Glomerular visceral epithelial cell (primary cell): ENCODE results near the gene SRCIN1.
"Not testable (repeated sequence)": the region's sequence is repeated elsewhere in the genome, so short reads cannot be mapped to it uniquely, and the experiment has no call there.

ENCODE experiments used
- DNase-seq: peaks from one replicate; pipeline ENCODE4 v3.0.0-alpha.2; 2016; ENCODE audit errors: extremely low spot score

The SRCIN1 gene, protein sequence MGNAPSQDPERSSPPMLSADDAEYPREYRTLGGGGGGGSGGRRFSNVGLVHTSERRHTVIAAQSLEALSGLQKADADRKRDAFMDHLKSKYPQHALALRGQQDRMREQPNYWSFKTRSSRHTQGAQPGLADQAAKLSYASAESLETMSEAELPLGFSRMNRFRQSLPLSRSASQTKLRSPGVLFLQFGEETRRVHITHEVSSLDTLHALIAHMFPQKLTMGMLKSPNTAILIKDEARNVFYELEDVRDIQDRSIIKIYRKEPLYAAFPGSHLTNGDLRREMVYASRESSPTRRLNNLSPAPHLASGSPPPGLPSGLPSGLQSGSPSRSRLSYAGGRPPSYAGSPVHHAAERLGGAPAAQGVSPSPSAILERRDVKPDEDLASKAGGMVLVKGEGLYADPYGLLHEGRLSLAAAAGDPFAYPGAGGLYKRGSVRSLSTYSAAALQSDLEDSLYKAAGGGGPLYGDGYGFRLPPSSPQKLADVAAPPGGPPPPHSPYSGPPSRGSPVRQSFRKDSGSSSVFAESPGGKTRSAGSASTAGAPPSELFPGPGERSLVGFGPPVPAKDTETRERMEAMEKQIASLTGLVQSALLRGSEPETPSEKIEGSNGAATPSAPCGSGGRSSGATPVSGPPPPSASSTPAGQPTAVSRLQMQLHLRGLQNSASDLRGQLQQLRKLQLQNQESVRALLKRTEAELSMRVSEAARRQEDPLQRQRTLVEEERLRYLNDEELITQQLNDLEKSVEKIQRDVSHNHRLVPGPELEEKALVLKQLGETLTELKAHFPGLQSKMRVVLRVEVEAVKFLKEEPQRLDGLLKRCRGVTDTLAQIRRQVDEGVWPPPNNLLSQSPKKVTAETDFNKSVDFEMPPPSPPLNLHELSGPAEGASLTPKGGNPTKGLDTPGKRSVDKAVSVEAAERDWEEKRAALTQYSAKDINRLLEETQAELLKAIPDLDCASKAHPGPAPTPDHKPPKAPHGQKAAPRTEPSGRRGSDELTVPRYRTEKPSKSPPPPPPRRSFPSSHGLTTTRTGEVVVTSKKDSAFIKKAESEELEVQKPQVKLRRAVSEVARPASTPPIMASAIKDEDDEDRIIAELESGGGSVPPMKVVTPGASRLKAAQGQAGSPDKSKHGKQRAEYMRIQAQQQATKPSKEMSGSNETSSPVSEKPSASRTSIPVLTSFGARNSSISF

DNA sequence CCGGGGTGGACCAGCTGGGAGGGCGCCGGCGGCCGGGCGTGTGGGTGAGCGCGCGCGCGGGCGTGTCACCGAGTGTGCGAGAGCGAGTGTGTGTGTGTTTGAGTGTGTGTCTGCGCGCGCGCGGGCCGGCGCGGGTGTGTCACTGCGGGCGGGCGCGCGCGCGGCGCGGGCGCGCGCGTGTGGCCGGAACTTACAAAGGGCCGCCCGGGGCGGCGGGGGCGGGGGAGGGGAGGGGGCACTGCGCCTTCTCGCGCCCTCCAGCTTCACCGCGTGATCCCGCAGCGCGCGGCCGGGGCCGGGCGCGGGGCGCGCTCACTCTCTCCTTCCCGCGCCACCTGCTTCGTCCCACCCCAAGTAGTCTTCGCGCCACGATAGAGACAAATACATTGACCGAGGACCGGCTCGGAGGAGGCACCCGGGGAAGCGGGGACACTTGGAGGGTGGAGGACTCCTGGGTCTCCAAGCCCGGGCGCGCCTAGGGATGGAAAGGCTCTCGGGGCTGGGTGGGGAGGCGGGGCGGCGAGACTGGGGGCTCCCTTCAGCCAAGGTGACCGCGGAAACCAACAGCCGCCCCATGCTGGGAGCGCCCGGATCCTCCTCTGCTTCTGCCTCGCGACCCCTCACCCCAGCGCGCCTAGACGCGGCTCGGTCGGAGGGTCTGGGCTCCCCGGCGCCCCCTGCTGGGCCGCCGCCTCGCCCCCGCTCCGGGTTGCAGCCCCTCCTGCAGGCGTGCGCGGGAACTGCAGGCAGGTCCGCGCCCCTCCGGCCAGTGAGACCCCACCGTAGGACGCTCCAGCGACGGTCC is at the start of gene SRCIN1:
Gene SRCIN1, minus strand, starts transcription at position 112 of the 805 bp plus-strand sequence. CDS start 247 bp downstream, outside the sequence.
- peak; percentile 60 for DNase-seq

DNA sequence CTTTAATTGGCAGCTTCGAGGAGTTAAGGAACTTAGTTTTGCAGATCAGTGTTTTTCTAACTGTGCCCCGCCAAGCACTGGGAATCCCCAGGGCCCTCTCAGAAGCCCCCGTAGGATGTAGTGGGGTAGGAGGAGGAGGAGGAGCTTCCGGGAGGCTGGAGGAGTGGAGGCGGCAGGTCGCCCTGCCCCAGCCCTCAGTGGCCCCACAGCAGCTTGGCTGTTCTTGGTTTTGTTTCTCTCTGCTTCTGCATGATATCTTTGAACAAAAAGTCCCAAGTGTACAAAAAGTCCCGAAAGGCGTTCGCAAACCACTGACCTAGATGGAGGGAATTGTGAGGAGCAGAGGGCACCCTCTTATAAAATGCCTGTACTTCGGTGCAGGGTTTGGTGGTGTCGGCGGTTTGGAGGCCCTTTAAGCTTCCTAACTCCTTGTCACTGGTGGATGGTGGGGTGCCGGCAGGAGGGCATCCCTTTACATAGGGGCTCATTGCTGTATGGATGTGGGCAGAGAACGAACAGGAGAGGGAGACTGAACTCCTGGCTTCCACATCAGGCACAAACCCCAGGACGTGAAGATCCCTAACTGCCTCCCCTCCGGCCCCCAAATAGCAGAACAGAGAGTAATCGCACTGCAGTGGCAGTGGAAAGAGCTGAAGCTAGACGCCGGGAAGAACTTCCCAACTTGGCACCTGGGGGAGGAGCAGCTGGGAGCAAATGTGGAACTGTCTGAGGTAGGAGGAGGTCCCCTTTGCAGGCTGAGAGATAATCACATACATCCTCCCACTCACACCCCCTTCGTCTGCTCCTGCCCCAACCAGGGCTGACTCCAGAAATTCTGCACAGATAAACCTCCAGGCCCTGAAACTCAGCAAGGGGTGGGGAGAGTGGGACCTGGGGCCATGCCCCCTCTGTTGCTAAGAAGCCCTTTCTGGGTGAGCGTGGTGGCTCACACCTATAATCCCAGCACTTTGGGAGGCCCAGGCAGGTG is 49.0 kb upstream of the SRCIN1 start:
- DNase-seq = no peak

DNA sequence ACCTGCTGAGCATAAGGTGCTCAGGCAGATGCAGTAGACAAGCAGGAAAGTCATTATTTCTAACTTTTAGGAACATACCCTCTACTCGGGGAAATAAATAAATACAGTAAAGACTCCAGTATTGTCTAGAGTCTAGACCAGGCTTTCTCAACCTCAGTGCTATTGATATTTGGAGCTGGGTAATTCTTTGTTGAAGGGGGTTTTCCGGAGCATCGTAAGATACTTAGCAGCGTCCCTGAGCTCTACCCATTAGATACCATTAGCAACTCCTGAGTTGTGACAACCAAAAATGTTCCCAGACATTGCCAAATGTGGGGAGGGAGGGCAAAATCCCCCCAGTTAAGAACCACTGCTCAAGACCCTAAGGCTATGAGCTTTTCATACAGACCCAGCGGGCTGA is 47.9 kb upstream of the SRCIN1 start:
- DNase-seq = no peak

DNA sequence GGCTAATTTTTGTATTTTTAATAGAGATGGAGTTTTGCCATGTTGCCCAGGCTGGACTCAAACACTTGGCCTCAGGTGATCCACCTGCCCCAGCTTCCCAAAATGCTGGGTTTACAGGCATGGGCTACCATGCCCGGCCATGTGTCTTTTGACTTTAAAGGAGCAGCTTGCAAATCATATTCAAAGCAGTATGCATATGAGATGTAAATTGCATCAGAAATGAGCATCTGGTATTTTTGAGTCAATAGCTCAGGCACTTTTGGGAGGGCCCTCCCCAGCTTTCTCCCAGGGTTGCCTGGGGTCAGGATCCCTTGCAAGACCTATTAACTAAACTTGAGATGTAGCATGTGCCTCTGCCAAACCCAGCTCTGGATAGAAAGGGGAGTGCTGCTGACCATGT is 47.5 kb upstream of the SRCIN1 start:
- DNase-seq = no peak

DNA sequence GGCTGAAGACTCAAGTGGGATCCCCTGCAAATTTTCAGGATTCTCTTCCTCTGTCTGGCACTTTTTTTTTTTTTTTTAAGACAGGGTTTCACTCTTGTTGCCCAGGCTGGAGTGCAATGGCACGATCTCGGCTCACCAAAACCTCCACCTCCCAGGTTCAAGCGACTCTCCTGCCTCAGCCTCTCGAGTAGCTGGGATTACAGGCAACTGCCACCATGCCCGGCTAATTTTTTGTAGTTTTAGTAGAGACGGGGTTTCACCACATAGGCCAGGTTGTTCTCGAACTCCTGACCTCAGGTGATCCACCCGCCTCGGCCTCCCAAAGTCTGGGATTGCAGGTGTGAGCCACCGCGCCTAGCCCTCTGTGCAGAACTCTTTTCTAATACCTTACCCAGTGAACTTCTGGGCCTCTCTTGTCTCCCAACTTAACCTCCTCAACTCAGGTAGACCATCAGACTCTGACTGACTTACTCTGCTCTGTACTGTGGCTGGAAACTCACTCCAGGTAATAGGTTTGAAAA is 45.0 kb upstream of the SRCIN1 start:
- not testable (repeated sequence) for DNase-seq

GRCh38 chr17:38637951-38638350 is 32.2 kb upstream of the SRCIN1 start:
- no peak for DNase-seq

GRCh38 chr17:38636054-38636453 is 30.3 kb upstream of the SRCIN1 start:
- no peak for DNase-seq

- DNase-seq = no peak
Measured at GRCh38 chr17:38632334-38632733, 26.6 kb upstream of the SRCIN1 start.

DNA sequence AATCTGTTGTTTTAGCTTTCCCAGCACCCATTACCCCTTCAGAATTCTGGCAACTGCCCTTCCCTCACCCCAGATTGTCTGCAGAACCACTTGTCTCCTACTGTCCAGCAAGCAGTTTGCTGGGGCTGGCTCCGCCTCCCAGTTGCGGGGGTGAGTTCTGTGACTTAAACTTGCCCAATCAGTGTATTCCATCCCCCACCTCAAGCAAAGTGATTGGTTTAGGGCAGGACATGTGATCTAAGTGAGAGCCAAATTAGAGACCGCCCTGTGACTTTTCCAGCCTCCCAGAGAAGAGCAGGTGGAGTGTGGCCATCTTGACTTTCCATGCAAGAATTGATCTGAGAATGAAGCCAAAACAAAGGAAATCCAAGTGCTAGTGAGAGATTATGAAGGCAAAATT is 22.7 kb upstream of the SRCIN1 start:
- DNase-seq = peak; percentile 11

- DNase-seq = no peak
Measured at GRCh38 chr17:38627957-38628356, 22.2 kb upstream of the SRCIN1 start.

DNA sequence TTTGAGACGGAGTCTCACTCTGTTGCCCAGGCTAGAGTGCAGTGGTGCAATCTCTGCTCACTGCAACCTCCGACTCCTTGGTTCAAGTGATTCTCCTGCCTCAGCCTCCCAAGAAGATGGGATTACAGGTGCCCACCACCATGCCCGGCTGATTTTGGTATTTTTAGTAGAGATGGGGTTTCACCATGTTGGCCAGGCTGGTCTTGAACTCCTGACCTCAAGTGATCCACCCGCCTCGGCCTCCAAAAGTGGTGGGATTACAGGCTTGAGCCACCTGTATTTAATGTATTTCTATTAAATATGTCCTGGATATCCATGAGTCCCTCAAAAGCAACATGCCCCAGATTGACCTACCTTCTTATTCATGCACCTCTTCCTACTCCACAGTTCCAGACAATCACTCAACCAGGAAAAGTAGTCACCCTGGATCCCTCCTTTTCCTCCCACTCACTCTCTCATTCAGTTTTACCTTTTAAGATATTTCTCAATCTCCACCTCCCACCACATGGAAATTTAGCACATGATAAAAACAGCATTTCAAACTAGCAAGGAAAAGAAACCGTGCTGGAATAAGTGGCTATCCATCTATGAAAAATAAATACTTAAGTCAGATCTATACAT is 21.0 kb upstream of the SRCIN1 start:
- DNase-seq = not testable (repeated sequence)

DNA sequence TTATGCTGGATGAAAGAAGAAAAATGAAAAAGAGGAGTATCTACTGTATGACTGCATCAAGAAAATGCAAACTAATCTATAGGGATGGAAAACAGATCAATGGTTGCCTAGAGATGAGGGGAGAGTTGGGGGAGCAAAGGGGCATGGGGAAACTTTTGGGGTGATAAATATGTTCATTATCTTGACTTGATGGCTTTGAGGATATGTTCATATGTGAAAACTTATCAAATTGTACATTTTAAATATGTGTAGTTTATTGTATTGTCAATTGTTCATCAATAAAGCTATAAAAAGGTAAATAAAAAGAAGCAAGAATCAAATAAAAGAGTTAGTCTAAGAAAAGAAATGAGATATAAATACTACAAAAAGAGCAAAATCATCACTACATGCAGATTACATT is 19.7 kb upstream of the SRCIN1 start:
- DNase-seq = no peak

GRCh38 chr17:38624782-38625355 is 19.1 kb upstream of the SRCIN1 start:
- not testable (repeated sequence) for DNase-seq

DNA sequence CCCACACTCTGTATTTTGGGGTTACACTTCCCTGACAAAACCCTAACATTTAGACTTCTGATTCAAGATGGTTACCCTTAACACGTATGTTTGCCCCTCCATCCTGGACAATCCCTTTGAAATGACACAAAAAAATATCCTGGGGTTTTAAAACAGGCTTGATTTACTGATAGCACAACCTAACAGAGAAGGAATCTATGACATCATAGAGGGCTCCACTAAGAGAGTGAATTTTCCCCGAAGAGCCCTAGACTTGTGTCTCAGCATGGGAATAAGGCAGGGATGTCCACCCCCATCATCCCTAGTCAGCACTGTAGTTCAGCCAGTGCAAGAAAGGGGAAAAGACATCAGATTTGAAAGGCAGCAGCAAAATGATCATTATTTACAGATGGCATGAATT is 15.8 kb upstream of the SRCIN1 start:
- DNase-seq = no peak

- DNase-seq = no peak
Measured at GRCh38 chr17:38620551-38621277, 15.0 kb upstream of the SRCIN1 start.

DNA sequence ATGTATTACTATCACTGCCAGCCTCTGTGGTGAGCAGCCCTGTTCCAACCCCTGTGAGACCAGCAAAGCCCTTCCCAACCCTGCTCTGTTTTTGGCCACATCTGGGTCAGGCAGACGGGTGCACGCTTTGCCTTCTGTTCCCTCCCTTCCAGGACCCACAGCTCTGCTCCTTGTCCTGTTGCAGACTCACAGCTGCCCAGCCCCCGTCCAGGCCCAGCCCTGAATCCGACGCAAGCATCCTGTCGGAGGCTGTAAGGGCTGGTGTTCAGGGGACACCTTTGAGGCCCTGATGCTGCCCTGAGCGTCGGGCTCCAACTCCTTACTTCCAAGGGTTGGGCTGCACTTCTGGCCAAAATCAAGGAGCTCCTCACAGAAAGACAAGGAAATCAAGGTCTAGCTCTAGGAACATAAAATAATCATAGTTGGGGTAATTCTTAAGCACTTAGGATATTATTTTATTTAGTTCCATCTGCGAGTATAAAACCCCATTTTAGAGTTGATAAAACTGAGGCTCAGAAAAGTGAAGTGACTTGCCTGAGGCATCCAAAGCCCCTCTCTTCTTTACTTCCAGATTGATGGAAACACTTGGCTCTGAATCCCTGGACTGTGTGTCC is 14.3 kb upstream of the SRCIN1 start:
- no peak for DNase-seq

DNA sequence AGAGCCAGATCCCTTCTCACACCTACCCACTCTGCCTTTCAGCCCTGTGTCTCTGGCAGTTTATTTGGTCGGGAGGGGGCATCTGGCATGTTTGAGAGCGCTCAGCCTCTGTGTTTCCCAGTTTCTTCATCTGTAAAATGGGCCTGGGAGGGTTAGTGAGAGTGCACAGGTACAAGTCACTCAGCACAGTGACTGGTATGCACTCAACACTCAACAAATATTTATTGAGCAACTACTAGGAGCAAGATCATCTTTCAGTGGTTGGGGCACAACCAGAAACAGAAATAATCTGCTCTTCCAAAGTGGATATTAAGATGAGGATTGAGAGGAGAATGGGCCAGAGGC is 13.7 kb upstream of the SRCIN1 start:
- DNase-seq = no peak
